NOMO-1 (cell line): ENCODE results near the gene RHOH.
"Not testable (repeated sequence)": the region's sequence is repeated elsewhere in the genome, so short reads cannot be mapped to it uniquely, and the experiment has no call there.

Source experiments
- DNase-seq, 2 experiments: peaks; one replicate each; lab custom pipeline; 2025; ENCODE audit not compliant: unreplicated experiment in 2 of 2; lab: John Stamatoyannopoulos, UW

RHOH gene

GRCh38 chr4:40256817-40257216 is 60.0 kb downstream of the RHOH start:
- DNase-seq = no peak

- no peak for DNase-seq
Observed at GRCh38 chr4:40258627-40259026, 61.8 kb downstream of the RHOH start.

GRCh38 chr4:40261231-40262076 is 64.6 kb downstream of the RHOH start:
- no peak for DNase-seq

- DNase-seq = no peak
Observed at GRCh38 chr4:40262077-40262528, 65.3 kb downstream of the RHOH start.

GRCh38 chr4:40262861-40263260 is 66.0 kb downstream of the RHOH start:
- DNase-seq = no peak

- DNase-seq = no peak
Observed at GRCh38 chr4:40264497-40264896, 67.7 kb downstream of the RHOH start.

GRCh38 chr4:40264995-40265909 is 68.4 kb downstream of the RHOH start:
- DNase-seq = no peak

- DNase-seq = no peak
Observed at GRCh38 chr4:40265910-40266274, 69.1 kb downstream of the RHOH start.

- no peak for DNase-seq
Observed at GRCh38 chr4:40269133-40269532, 72.3 kb downstream of the RHOH start.

- DNase-seq = peak; percentile 24 to 32
Observed at GRCh38 chr4:40270609-40271008, 73.8 kb downstream of the RHOH start.

- DNase-seq = no peak
Observed at GRCh38 chr4:40275065-40275730, 78.4 kb downstream of the RHOH start.

GRCh38 chr4:40276546-40276945 is 79.7 kb downstream of the RHOH start:
- peak in 1 of 2 experiments; percentile 22 for DNase-seq

- DNase-seq = no peak
Observed at GRCh38 chr4:40280586-40280985, 83.8 kb downstream of the RHOH start.

GRCh38 chr4:40281099-40281498 is 84.3 kb downstream of the RHOH start:
- DNase-seq = no peak

GRCh38 chr4:40281913-40282312 is 85.1 kb downstream of the RHOH start:
- no peak for DNase-seq

- DNase-seq = not testable (repeated sequence)
Observed at GRCh38 chr4:40282857-40283256, 86.0 kb downstream of the RHOH start.

- DNase-seq = no peak
Observed at GRCh38 chr4:40283413-40283812, 86.6 kb downstream of the RHOH start.

GRCh38 chr4:40283968-40284367 is 87.1 kb downstream of the RHOH start:
- peak; percentile 72 to 91 for DNase-seq

- DNase-seq = no peak
Observed at GRCh38 chr4:40285692-40286091, 88.9 kb downstream of the RHOH start.

GRCh38 chr4:40288566-40288965 is 91.7 kb downstream of the RHOH start:
- DNase-seq = peak in 1 of 2 experiments; percentile 45
